ENCODE measurements around the gene WASF3.
"Not testable (repeated sequence)": the region's sequence is repeated elsewhere in the genome, so short reads cannot be mapped to it uniquely, and the experiment has no call there.

The WASF3 gene

GRCh38 chr13:26721251-26722121 is 164.0 kb downstream of the WASF3 start:
- peak; percentile 12 for DNase-seq

- no peak for DNase-seq
Observed at GRCh38 chr13:26722321-26722720, 164.8 kb downstream of the WASF3 start.

GRCh38 chr13:26723620-26724019 is 166.1 kb downstream of the WASF3 start:
- DNase-seq: not testable (repeated sequence)

GRCh38 chr13:26726684-26727083 is 169.2 kb downstream of the WASF3 start:
- DNase-seq: no peak

GRCh38 chr13:26727122-26727521 is 169.6 kb downstream of the WASF3 start:
- DNase-seq: no peak

- no peak for DNase-seq
Observed at GRCh38 chr13:26727633-26728032, 170.2 kb downstream of the WASF3 start.

- no peak for DNase-seq
Observed at GRCh38 chr13:26735677-26736076, 178.2 kb downstream of the WASF3 start.

Data from activated T-cell treated with anti-CD3 and anti-CD28 coated beads for 4 hours (primary cell).